Raji (cell line): ENCODE results near the gene IFRD2.

Experiments
- POLR2A ChIP-seq: IDR thresholded peaks from 2 replicates; pipeline ENCODE4 v1.6.1; 2011; ENCODE audit warnings: low read depth, low read length, control low read depth; ENCODE audit not compliant: insufficient read depth

IFRD2 gene

GRCh38 chr3:50260027-50260941, 31.9 kb downstream of the IFRD2 start:
- peak; percentile 29; the same call in 1 of the 2 replicates for TF ChIP-seq POLR2A

DNA sequence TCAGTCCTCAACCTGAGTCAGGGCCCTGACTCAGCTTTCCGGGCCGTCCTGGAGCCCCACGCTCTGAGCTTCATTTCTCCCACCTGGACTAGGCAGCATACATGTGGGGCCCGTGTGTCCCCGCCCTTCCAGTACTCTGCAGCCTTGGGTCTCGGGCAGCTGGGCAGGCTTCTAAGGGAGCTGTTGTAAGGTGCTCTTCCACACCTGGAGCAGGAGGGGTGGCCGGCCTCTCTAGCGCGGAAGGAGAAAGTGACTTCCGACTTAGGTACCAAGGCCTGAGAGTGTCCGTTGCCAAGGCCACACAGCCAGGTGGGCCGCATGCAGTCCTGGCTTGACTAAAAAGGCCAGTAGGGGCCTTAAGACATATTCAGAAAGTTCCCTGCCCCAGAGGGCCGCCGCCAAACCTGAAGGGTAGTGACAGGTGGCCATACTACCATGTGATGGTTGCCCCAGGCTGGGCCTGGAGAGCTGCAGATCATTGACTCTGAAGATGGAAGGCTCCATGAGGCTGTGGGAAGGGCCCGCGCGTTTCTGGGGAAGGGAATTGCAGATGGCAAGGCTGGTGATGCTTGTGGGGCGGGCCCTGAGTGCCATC, 32.7 kb downstream of the IFRD2 start:
- TF ChIP-seq POLR2A = no peak

GRCh38 chr3:50258979-50259378, 33.2 kb downstream of the IFRD2 start:
- no peak for TF ChIP-seq POLR2A

GRCh38 chr3:50258029-50258680, 34.1 kb downstream of the IFRD2 start:
- TF ChIP-seq POLR2A = no peak

- TF ChIP-seq POLR2A = no peak
Measured at GRCh38 chr3:50256978-50257890, 35.0 kb downstream of the IFRD2 start.

GRCh38 chr3:50255251-50255615, 37.0 kb downstream of the IFRD2 start:
- TF ChIP-seq POLR2A = no peak

DNA sequence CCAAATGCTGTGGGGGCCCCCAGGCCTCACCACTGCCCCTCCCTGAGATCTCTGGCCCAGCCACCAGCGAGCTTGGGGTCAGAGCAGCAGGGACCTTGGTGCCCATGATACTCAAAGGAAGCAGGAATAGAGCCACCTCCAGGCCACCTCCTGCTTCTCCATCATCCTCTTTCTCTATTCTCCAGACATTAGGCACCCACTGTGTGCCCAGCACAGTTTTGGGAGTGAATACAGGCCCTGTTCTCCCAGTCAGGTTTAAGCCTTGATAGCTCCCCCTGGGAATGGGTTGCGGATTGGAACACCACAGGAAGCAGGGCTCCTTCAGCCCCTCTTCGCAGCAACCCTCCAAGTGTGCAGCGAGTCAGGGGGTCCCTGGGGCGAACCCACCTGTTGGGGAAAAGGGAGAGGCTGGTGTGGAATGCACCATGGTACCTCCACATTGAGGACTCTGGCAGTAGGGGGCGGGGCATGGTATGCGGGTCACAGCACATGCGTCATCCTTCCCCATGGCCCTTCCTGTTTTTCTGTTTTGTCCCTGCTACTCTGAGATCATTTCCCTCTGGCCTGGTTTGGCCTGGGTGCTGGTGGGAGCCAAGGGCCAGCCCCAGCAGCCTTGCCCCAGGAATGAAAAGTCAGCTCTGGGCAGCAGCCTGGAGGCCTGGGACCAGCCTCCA, 37.5 kb downstream of the IFRD2 start:
- TF ChIP-seq POLR2A = no peak

GRCh38 chr3:50251220-50251619, 41.0 kb downstream of the IFRD2 start:
- TF ChIP-seq POLR2A = no peak

DNA sequence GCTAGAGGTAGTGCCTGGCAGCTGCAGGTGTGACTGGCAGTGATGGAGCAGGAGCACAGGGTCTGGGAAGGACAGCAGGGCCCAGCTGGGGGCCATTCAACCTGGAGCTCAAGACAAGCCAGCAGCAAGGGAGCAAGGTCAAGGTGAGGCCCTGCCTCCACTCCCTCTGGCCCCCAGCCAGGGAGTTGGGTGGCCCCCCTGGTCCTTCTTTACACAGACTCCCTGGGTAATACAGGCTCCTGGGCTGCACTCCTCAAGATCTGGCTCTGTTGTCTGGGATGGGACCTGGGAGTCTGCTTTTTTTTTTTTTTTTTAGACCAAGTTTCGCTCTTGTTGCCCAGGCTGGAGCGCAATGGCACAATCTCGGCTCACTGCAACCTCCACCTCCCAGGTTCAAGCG, 41.7 kb downstream of the IFRD2 start:
- no peak for TF ChIP-seq POLR2A

- no peak for TF ChIP-seq POLR2A
Measured at GRCh38 chr3:50249457-50249856, 42.8 kb downstream of the IFRD2 start.

- TF ChIP-seq POLR2A = no peak
Measured at GRCh38 chr3:50248387-50248786, 43.8 kb downstream of the IFRD2 start.

- no peak for TF ChIP-seq POLR2A
Measured at GRCh38 chr3:50246517-50246954, 45.7 kb downstream of the IFRD2 start.

- no peak for TF ChIP-seq POLR2A
Measured at GRCh38 chr3:50245831-50246516, 46.3 kb downstream of the IFRD2 start.
